WTC11 (cell line): Measurements from ENCODE around the gene ENTPD6. TPM values are rescaled to one million over a fixed set of nuclear protein-coding genes. Genes with fewer than 3 reads are reported as not detected.

Experiments used
- ATAC-seq: fragments of 200-7000 bp; cut with Tn5 transposase; 2 replicates; pipeline ENCODE4 v1.10.0; 2021; ENCODE audit warnings: mild to moderate bottlenecking, moderate library complexity
- CTCF ChIA-PET: fragments of 300-600 bp; sonication (Branson Sonifier 250); formaldehyde crosslinking; loops from one replicate; lab custom pipeline; 2021; ENCODE audit warnings: antibody characterized with exemption; lab: Charles Lee
- POLR2A ChIA-PET: fragments of 350-600 bp; sonication (Branson Sonifier 250); formaldehyde crosslinking; loops from one replicate; lab custom pipeline; 2021; ENCODE audit warnings: antibody characterized with exemption; lab: Charles Lee
- DNase-seq: peaks from one replicate; pipeline ENCODE4 v3.0.0; 2021; ENCODE audit warnings: low spot score
- H3K27ac Mint-ChIP-seq: 2 replicates; pipeline ENCODE4 v1.8.0; 2021; ENCODE audit warnings: mixed read lengths
- H3K27me3 Mint-ChIP-seq: 2 replicates; pipeline ENCODE4 v1.8.0; 2021; ENCODE audit warnings: low read depth, mild to moderate bottlenecking, moderate library complexity, mixed read lengths
- H3K36me3 Mint-ChIP-seq: 2 replicates; pipeline ENCODE4 v1.8.0; 2021; ENCODE audit warnings: mixed read lengths
- H3K4me1 Mint-ChIP-seq: 2 replicates; pipeline ENCODE4 v1.8.0; 2022; ENCODE audit warnings: mixed read lengths
- H3K4me3 Mint-ChIP-seq: 2 replicates; pipeline ENCODE4 v1.8.0; 2021; ENCODE audit warnings: mild to moderate bottlenecking, moderate library complexity, mixed read lengths
- H3K9me3 Mint-ChIP-seq: 2 replicates; pipeline ENCODE4 v1.8.0; 2021; ENCODE audit warnings: mixed read lengths
- E2F4 ChIP-seq: sonication (generic); formaldehyde crosslinking; IDR thresholded peaks from 2 replicates; pipeline ENCODE4 v1.8.1; 2022; ENCODE audit warnings: low read depth, mild to moderate bottlenecking, moderate library complexity, missing genetic modification reagents, borderline replicate concordance
- FOXJ3 ChIP-seq: sonication (generic); formaldehyde crosslinking; IDR thresholded peaks from 2 replicates; pipeline ENCODE4 v1.9.0; 2021; ENCODE audit warnings: missing genetic modification reagents, mild to moderate bottlenecking, borderline replicate concordance
- GRHL2 ChIP-seq: fragments of 250-450 bp; sonication (Bioruptor Pico); IDR thresholded peaks from 2 replicates; pipeline ENCODE4 v1.8.0; 2022; ENCODE audit warnings: mild to moderate bottlenecking, moderate library complexity; ENCODE audit not compliant: insufficient replicate concordance, severe bottlenecking
- GTF2I ChIP-seq: fragments of 250-450 bp; sonication (Bioruptor Pico); conservative IDR thresholded peaks from 2 replicates; pipeline ENCODE4 v1.4.0; 2021; ENCODE audit warnings: mild to moderate bottlenecking
- HMGA2 ChIP-seq: fragments of 250-450 bp; sonication (Bioruptor Pico); IDR thresholded peaks from 2 replicates; pipeline ENCODE4 v1.4.0; 2021; ENCODE audit warnings: mild to moderate bottlenecking, moderate library complexity
- MLX ChIP-seq: sonication (generic); formaldehyde crosslinking; IDR thresholded peaks from 2 replicates; pipeline ENCODE4 v1.8.1; 2023; ENCODE audit warnings: mild to moderate bottlenecking, missing genetic modification reagents, moderate library complexity
- MYBL2 ChIP-seq: sonication (generic); formaldehyde crosslinking; IDR thresholded peaks from 2 replicates; pipeline ENCODE4 v1.8.1; 2023; ENCODE audit warnings: mild to moderate bottlenecking, moderate library complexity, missing genetic modification reagents
- NFE2L1 ChIP-seq: sonication (generic); formaldehyde crosslinking; IDR thresholded peaks from 2 replicates; pipeline ENCODE4 v1.8.1; 2023; ENCODE audit warnings: missing genetic modification reagents
- NR3C1 ChIP-seq: sonication (generic); formaldehyde crosslinking; conservative IDR thresholded peaks from 2 replicates; pipeline ENCODE4 v1.8.1; 2023; ENCODE audit warnings: low read depth, mild to moderate bottlenecking, missing genetic modification reagents
- PREB ChIP-seq: sonication (generic); formaldehyde crosslinking; IDR thresholded peaks from 2 replicates; pipeline ENCODE4 v1.8.1; 2022; ENCODE audit warnings: mild to moderate bottlenecking, missing genetic modification reagents, moderate library complexity, borderline replicate concordance
- SMAD3 ChIP-seq: sonication (generic); formaldehyde crosslinking; IDR thresholded peaks from 2 replicates; pipeline ENCODE4 v1.8.0; 2022; ENCODE audit warnings: missing genetic modification reagents, mild to moderate bottlenecking, borderline replicate concordance
- SMAD4 ChIP-seq: sonication (generic); formaldehyde crosslinking; IDR thresholded peaks from 2 replicates; pipeline ENCODE4 v1.8.0; 2022; ENCODE audit warnings: mild to moderate bottlenecking, missing genetic modification reagents
- SP1 ChIP-seq: sonication (generic); formaldehyde crosslinking; conservative IDR thresholded peaks from 2 replicates; pipeline ENCODE4 v1.8.1; 2022; ENCODE audit warnings: missing genetic modification reagents
- TEAD1 ChIP-seq: sonication (generic); formaldehyde crosslinking; IDR thresholded peaks from 2 replicates; pipeline ENCODE4 v1.8.0; 2022; ENCODE audit warnings: mild to moderate bottlenecking, missing genetic modification reagents
- ZMAT4 ChIP-seq: fragments of 250-450 bp; sonication (Bioruptor Pico); IDR thresholded peaks from 2 replicates; pipeline ENCODE4 v1.9.0; 2021; ENCODE audit warnings: mild to moderate bottlenecking
- ZNF232 ChIP-seq: sonication (generic); formaldehyde crosslinking; IDR thresholded peaks from 2 replicates; pipeline ENCODE4 v1.8.0; 2022; ENCODE audit warnings: mild to moderate bottlenecking, missing genetic modification reagents
- ZNF263 ChIP-seq: sonication (generic); formaldehyde crosslinking; IDR thresholded peaks from 2 replicates; pipeline ENCODE4 v1.8.1; 2022; ENCODE audit warnings: low read depth, mild to moderate bottlenecking, moderate library complexity, missing genetic modification reagents
- ZNF317 ChIP-seq: sonication (generic); formaldehyde crosslinking; IDR thresholded peaks from 2 replicates; pipeline ENCODE4 v1.8.1; 2023; ENCODE audit warnings: low read depth, mild to moderate bottlenecking, moderate library complexity, missing genetic modification reagents, borderline replicate concordance
- ZNF512 ChIP-seq: sonication (generic); formaldehyde crosslinking; IDR thresholded peaks from 2 replicates; pipeline ENCODE4 v1.8.1; 2022; ENCODE audit warnings: missing genetic modification reagents, borderline replicate concordance
- total RNA-seq: library from RNA; stranded (reverse); gene quantifications from 3 replicates; pipeline ENCODE4 v1.2.3, GENCODE V29; 2021

Gene ENTPD6
- total RNA-seq, 1 experiment from 2014 or later, result 56.9 TPM

- Mint-ChIP-seq H3K27ac (no peak overlapping the region), H3K9me3 (no peaks in the 10 kb centered on the region), H3K4me1 (peaks cover 17% of the 10 kb centered on the region), H3K27me3 (no peaks in the 10 kb centered on the region), H3K4me3 (no peak overlapping the region), H3K36me3 (peaks cover 21% of the 10 kb centered on the region)
- ATAC-seq (no peak), DNase-seq (no peak)
- POLR2A ChIA-PET, result no interaction called here
- CTCF ChIA-PET, result no interaction called here
- TF ChIP-seq SP1 (no peak), ZNF317 (no peak)
These were observed 12.5 kb downstream of the ENTPD6 start for GRCh38 chr20:25207960-25208534.

- Mint-ChIP-seq H3K27ac (no peak overlapping the region), H3K27me3 (no peaks in the 10 kb centered on the region), H3K36me3 (peaks cover 21% of the 10 kb centered on the region), H3K4me3 (no peak overlapping the region), H3K9me3 (no peaks in the 10 kb centered on the region), H3K4me1 (peaks cover 16% of the 10 kb centered on the region)
- ATAC-seq (no peak), DNase-seq (no peak)
- POLR2A ChIA-PET, result no interaction called here
- CTCF ChIA-PET, result no interaction called here
- TF ChIP-seq E2F4, result no peak
- TF ChIP-seq HMGA2 (CRISPR knock-in tag), result peak; percentile 93
- TF ChIP-seq TEAD1, result no peak
- no peak for TF ChIP-seq NFE2L1 (CRISPR knock-in tag)
- TF ChIP-seq, all 79 proteins: peak for 1
These were observed 13.9 kb downstream of the ENTPD6 start for GRCh38 chr20:25209400-25209799.

- CTCF ChIA-PET, result no interaction called here
- H3K36me3 Mint-ChIP-seq, result peaks cover 21% of the 10 kb centered on the region
- DNase-seq (no peak), ATAC-seq (no peak)
- H3K27ac Mint-ChIP-seq, result no peak overlapping the region
- no peaks in the 10 kb centered on the region for H3K9me3 Mint-ChIP-seq
- no peak for TF ChIP-seq ZMAT4
- no peak for TF ChIP-seq GRHL2 (CRISPR knock-in tag)
- TF ChIP-seq ZNF512 (CRISPR knock-in tag), result no peak
- TF ChIP-seq FOXJ3 (CRISPR knock-in tag), result no peak
- no peak for TF ChIP-seq ZNF232 (CRISPR knock-in tag)
- no peak for TF ChIP-seq MYBL2 (CRISPR knock-in tag)
- no peak for TF ChIP-seq MLX
- TF ChIP-seq PREB, result no peak
- no peak for TF ChIP-seq ZNF263 (CRISPR knock-in tag)
- TF ChIP-seq HMGA2 (CRISPR knock-in tag), result no peak
- no peak for TF ChIP-seq SMAD3 (CRISPR knock-in tag)
- no peak for TF ChIP-seq GTF2I
- no peak for TF ChIP-seq SMAD4
- no peak for TF ChIP-seq NR3C1 (CRISPR knock-in tag)
- POLR2A ChIA-PET, result no interaction called here
- no peaks in the 10 kb centered on the region for H3K27me3 Mint-ChIP-seq
- H3K4me1 Mint-ChIP-seq, result peaks cover 11% of the 10 kb centered on the region
- H3K4me3 Mint-ChIP-seq, result no peak overlapping the region
These were observed 14.4 kb downstream of the ENTPD6 start for GRCh38 chr20:25209911-25210310.
